Adipocyte (in vitro differentiated cells): ENCODE data around the gene C1orf105.

ENCODE experiments used
- DNase-seq: peaks from one replicate; pipeline ENCODE4 v3.0.0-alpha.2; 2015; ENCODE audit warnings: low read depth
- H3K27me3 ChIP-seq: replicated peaks from 2 replicates; pipeline ENCODE4 v1.7.0; 2013; ENCODE audit warnings: mild to moderate bottlenecking, low read length, moderate library complexity; ENCODE audit not compliant: control insufficient read depth, insufficient read depth
- H3K36me3 ChIP-seq: 2 replicates; pipeline ENCODE4 v1.7.0; 2013; ENCODE audit warnings: low read length, mild to moderate bottlenecking, moderate library complexity; ENCODE audit not compliant: control insufficient read depth, insufficient read depth, severe bottlenecking
- H3K4me1 ChIP-seq: 2 replicates; pipeline ENCODE4 v1.7.0; 2013; ENCODE audit warnings: mild to moderate bottlenecking, low read length, moderate library complexity; ENCODE audit not compliant: control insufficient read depth, insufficient read depth
- H3K4me3 ChIP-seq: 2 replicates; pipeline ENCODE4 v1.7.0; 2013; ENCODE audit warnings: mild to moderate bottlenecking, low read length, moderate library complexity
- H3K9ac ChIP-seq: 2 replicates; pipeline ENCODE4 v1.7.0; 2013; ENCODE audit warnings: mild to moderate bottlenecking, low read length, moderate library complexity
- H3K9me3 ChIP-seq: 2 replicates; pipeline ENCODE4 v1.7.0; 2013; ENCODE audit warnings: mild to moderate bottlenecking, low read length, moderate library complexity; ENCODE audit not compliant: control insufficient read depth

C1orf105 gene

GRCh38 chr1:172465617-172466016 is 45.1 kb downstream of the C1orf105 start:
- no peaks in the 10 kb centered on the region for H3K27me3 ChIP-seq
- H3K4me1 ChIP-seq: no peaks in the 10 kb centered on the region
- H3K9ac ChIP-seq: no peak overlapping the region
- H3K9me3 ChIP-seq: no peaks in the 10 kb centered on the region
- H3K36me3 ChIP-seq: no peaks in the 10 kb centered on the region
- no peak overlapping the region for H3K4me3 ChIP-seq
- no peak for DNase-seq

- no peak overlapping the region for H3K4me3 ChIP-seq
- no peak overlapping the region for H3K9ac ChIP-seq
- no peaks in the 10 kb centered on the region for H3K36me3 ChIP-seq
- no peaks in the 10 kb centered on the region for H3K9me3 ChIP-seq
- H3K27me3 ChIP-seq: no peaks in the 10 kb centered on the region
- H3K4me1 ChIP-seq: no peaks in the 10 kb centered on the region
- no peak for DNase-seq
Measured at GRCh38 chr1:172466795-172467407, 46.4 kb downstream of the C1orf105 start.

- Histone ChIP-seq H3K36me3 (no peaks in the 10 kb centered on the region), H3K9ac (no peak overlapping the region), H3K4me3 (no peak overlapping the region), H3K27me3 (no peaks in the 10 kb centered on the region), H3K9me3 (no peaks in the 10 kb centered on the region), H3K4me1 (no peaks in the 10 kb centered on the region)
- DNase-seq: no peak
Measured at GRCh38 chr1:172467446-172467845, 47.0 kb downstream of the C1orf105 start.

- no peak for DNase-seq
Measured at GRCh38 chr1:172468296-172468695, 47.8 kb downstream of the C1orf105 start.

GRCh38 chr1:172469717-172470116 is 49.2 kb downstream of the C1orf105 start:
- DNase-seq: no peak
- Histone ChIP-seq H3K4me3 (no peak overlapping the region), H3K9ac (no peak overlapping the region), H3K9me3 (no peaks in the 10 kb centered on the region), H3K27me3 (no peaks in the 10 kb centered on the region), H3K4me1 (no peaks in the 10 kb centered on the region), H3K36me3 (no peaks in the 10 kb centered on the region)

More at GRCh38 chr1:172468296-172468695, 47.8 kb downstream of the C1orf105 start:
- Histone ChIP-seq H3K4me1 (no peaks in the 10 kb centered on the region), H3K9me3 (no peaks in the 10 kb centered on the region), H3K36me3 (no peaks in the 10 kb centered on the region), H3K4me3 (no peak overlapping the region), H3K9ac (no peak overlapping the region), H3K27me3 (no peaks in the 10 kb centered on the region)

GRCh38 chr1:172470149-172470548 is 49.7 kb downstream of the C1orf105 start:
- Histone ChIP-seq H3K9me3 (no peaks in the 10 kb centered on the region), H3K4me3 (no peak overlapping the region), H3K36me3 (no peaks in the 10 kb centered on the region), H3K4me1 (no peaks in the 10 kb centered on the region), H3K27me3 (no peaks in the 10 kb centered on the region), H3K9ac (no peak overlapping the region)
- no peak for DNase-seq

- H3K36me3 ChIP-seq: no peaks in the 10 kb centered on the region
- no peak overlapping the region for H3K4me3 ChIP-seq
- H3K27me3 ChIP-seq: no peaks in the 10 kb centered on the region
- H3K9ac ChIP-seq: no peak overlapping the region
- H3K9me3 ChIP-seq: no peaks in the 10 kb centered on the region
- H3K4me1 ChIP-seq: no peaks in the 10 kb centered on the region
- DNase-seq: no peak
Measured at GRCh38 chr1:172471666-172472065, 51.2 kb downstream of the C1orf105 start.

- Histone ChIP-seq H3K27me3 (no peaks in the 10 kb centered on the region), H3K36me3 (no peaks in the 10 kb centered on the region), H3K9me3 (no peaks in the 10 kb centered on the region), H3K4me1 (peaks cover 5% of the 10 kb centered on the region), H3K4me3 (no peak overlapping the region), H3K9ac (no peak overlapping the region)
- no peak for DNase-seq
Measured at GRCh38 chr1:172472495-172472894, 52.0 kb downstream of the C1orf105 start.

GRCh38 chr1:172473302-172473701 is 52.8 kb downstream of the C1orf105 start:
- Histone ChIP-seq H3K4me1 (peaks cover 5% of the 10 kb centered on the region), H3K36me3 (no peaks in the 10 kb centered on the region), H3K4me3 (no peak overlapping the region), H3K27me3 (no peaks in the 10 kb centered on the region), H3K9ac (no peak overlapping the region), H3K9me3 (no peaks in the 10 kb centered on the region)
- no peak for DNase-seq

- Histone ChIP-seq H3K9me3 (no peaks in the 10 kb centered on the region), H3K36me3 (no peaks in the 10 kb centered on the region), H3K4me3 (no peak overlapping the region), H3K4me1 (peaks cover 5% of the 10 kb centered on the region), H3K9ac (no peak overlapping the region), H3K27me3 (no peaks in the 10 kb centered on the region)
- DNase-seq: no peak
Measured at GRCh38 chr1:172473842-172474241, 53.4 kb downstream of the C1orf105 start.

- Histone ChIP-seq H3K36me3 (no peaks in the 10 kb centered on the region), H3K9ac (no peak overlapping the region), H3K27me3 (peaks cover 8% of the 10 kb centered on the region), H3K4me3 (no peak overlapping the region), H3K4me1 (peaks cover 5% of the 10 kb centered on the region), H3K9me3 (no peaks in the 10 kb centered on the region)
- DNase-seq: no peak
Measured at GRCh38 chr1:172476218-172476811, 55.8 kb downstream of the C1orf105 start.

- H3K9ac ChIP-seq: no peak overlapping the region
- H3K4me1 ChIP-seq: peaks cover 5% of the 10 kb centered on the region
- peaks cover 13% of the 10 kb centered on the region for H3K27me3 ChIP-seq
- H3K36me3 ChIP-seq: no peaks in the 10 kb centered on the region
- no peak for DNase-seq
- H3K4me3 ChIP-seq: no peak overlapping the region
- H3K9me3 ChIP-seq: no peaks in the 10 kb centered on the region
Measured at GRCh38 chr1:172477216-172477615, 56.7 kb downstream of the C1orf105 start.
